ENCODE results near the gene BRD1.
"Not testable (repeated sequence)": the region's sequence is repeated elsewhere in the genome, so short reads cannot be mapped to it uniquely, and the experiment has no call there.

BRD1 gene

GRCh38 chr22:49825944-49826602 lies 1.6 kb downstream of the BRD1 start:
- peak; percentile 70 for DNase-seq (ENCODE audit: low read depth)

- no peak for DNase-seq (ENCODE audit: low read depth)
Observed at GRCh38 chr22:49825436-49825835, 2.2 kb downstream of the BRD1 start.

DNA sequence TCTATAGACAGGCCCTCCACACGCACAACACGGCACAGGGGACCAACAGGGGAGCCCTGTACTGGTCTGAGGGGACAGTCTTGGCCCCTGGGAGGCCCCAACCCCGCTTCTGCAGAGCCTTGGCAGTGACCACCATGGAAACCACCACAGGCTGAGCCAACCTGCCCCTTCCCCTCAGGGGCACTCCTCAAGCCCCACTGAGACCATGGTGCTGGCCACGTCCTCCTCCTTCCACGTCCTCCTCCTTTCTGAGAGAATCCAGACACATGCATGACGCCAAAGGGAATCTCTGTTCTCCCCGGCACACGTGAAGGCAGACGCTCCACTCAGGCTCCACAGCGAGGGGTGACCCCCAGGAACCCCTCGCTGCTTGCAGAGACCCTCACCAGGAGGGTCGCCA lies 2.7 kb downstream of the BRD1 start:
- no peak for DNase-seq (ENCODE audit: low read depth)

GRCh38 chr22:49824185-49824925 lies 3.3 kb downstream of the BRD1 start:
- DNase-seq (ENCODE audit: low read depth), result no peak

GRCh38 chr22:49823289-49824045 lies 4.2 kb downstream of the BRD1 start:
- DNase-seq (ENCODE audit: low read depth), result no peak

DNA sequence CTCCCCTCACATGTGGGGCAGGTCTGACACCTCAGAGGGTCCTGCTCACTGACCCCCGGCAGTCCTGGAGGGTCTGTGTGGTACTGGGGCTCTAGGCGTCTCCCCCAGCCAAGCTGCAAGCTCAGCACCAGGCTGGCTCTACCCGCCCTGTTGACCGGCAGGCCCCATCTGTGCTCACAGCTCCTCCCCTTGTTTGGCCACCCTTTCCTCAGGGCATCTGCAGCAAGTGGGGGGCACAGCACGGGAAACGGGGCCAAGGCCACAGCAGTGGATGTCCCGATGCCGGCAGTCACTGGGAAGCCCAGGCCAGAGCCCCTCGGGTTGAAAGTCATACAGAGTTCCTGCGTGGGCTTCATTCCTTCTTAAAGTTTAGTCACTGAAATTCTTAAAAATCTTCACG lies 5.9 kb downstream of the BRD1 start:
- not testable (repeated sequence) for DNase-seq (ENCODE audit: low read depth)

- DNase-seq (ENCODE audit: low read depth), result no peak
Observed at GRCh38 chr22:49820984-49821383, 6.7 kb downstream of the BRD1 start.

GRCh38 chr22:49817359-49817758 lies 10.3 kb downstream of the BRD1 start:
- no peak for DNase-seq (ENCODE audit: low read depth)

GRCh38 chr22:49815641-49816091 lies 12.0 kb downstream of the BRD1 start:
- no peak for DNase-seq (ENCODE audit: low read depth)

GRCh38 chr22:49814856-49815255 lies 12.8 kb downstream of the BRD1 start:
- no peak for DNase-seq (ENCODE audit: low read depth)

DNA sequence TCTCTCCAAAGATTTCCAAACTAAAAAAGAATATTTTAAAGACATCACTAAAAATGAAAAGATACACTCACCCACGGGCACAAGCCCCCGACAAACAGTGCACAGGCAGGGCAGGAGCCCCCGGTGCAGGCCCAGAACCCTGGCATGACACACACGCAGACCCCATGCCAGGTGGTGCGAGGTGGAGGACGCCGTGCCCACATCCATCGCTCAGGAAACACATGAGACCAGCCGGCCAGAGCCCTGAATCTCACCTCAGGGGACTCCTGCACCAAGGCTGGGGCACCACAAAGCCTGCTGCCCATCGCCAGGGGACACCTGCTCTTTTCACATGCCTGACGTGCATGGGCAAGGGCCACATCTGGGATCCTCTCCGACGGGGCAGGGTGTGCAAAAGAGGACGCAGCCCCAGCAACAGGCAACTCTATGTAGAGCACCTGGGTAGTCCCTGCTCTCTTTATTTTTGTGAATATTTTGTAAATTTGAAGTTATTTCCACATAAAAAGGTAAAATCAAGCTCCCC lies 13.4 kb downstream of the BRD1 start:
- no peak for DNase-seq (ENCODE audit: low read depth)

GRCh38 chr22:49812838-49813237 lies 14.8 kb downstream of the BRD1 start:
- DNase-seq (ENCODE audit: low read depth), result no peak

GRCh38 chr22:49811020-49811791 lies 16.5 kb downstream of the BRD1 start:
- DNase-seq (ENCODE audit: low read depth), result no peak

- no peak for DNase-seq (ENCODE audit: low read depth)
Observed at GRCh38 chr22:49810363-49811019, 17.2 kb downstream of the BRD1 start.

- DNase-seq (ENCODE audit: low read depth), result no peak
Observed at GRCh38 chr22:49807780-49808708, 19.6 kb downstream of the BRD1 start.

GRCh38 chr22:49807129-49807528 lies 20.5 kb downstream of the BRD1 start:
- no peak for DNase-seq (ENCODE audit: low read depth)

DNA sequence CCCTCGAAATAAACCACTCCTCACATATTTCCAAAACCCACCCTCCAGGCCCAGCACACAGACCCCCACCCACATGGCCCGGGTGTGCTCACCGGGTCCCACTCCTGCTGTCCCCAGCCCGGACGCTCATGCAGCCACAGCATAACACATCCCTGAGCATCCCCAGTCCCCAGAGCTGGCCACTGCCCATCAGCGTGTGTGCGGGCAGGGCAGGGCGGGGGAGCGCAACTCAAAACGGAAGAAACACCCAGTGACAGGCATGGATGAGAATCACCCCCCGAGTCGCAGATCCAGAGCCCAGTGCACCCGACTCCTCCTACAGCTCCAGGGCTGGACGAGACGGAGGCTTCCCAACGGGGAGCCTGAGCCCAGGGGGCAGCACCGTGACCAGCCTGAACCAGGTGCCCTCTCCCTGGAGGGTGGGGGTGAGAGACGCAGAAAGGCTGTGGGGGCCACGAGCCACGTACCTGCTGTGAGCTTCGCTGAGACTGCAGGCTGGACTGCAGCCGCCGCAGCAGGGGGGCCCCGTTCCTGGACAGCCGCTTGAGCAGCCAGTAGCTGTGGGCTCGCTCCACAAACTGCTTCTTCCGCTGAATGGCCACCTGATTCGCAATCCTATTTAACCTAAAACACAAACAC lies 23.8 kb downstream of the BRD1 start:
- no peak for DNase-seq (ENCODE audit: low read depth)

- DNase-seq (ENCODE audit: low read depth), result no peak
Observed at GRCh38 chr22:49803134-49803533, 24.5 kb downstream of the BRD1 start.

GRCh38 chr22:49801391-49802060 lies 26.1 kb downstream of the BRD1 start:
- DNase-seq (ENCODE audit: low read depth), result no peak
